H1 (cell line): ENCODE data around the gene NPTN.

Experiments
- BACH1 ChIP-seq: IDR thresholded peaks from 2 replicates; pipeline ENCODE4 v1.6.1; 2012; ENCODE audit warnings: low read length, improper control_type of control experiment
- CREB1 ChIP-seq: IDR thresholded peaks from 2 replicates; pipeline ENCODE4 v1.6.1; 2012; ENCODE audit warnings: inconsistent platforms
- EP300 ChIP-seq, 2 experiments: IDR thresholded peaks; 1 replicate in 1 of 2; 2 replicates in 1 of 2; pipeline ENCODE4 v1.6.1; 2011 to 2012; ENCODE audit warnings: low read depth in 2 of 2, low read length in 2 of 2, mild to moderate bottlenecking in 2 of 2, borderline replicate concordance in 1 of 2, inconsistent platforms in 1 of 2, moderate library complexity in 1 of 2
- FOSL1 ChIP-seq: IDR thresholded peaks from 2 replicates; pipeline ENCODE4 v1.6.1; 2011; ENCODE audit warnings: mild to moderate bottlenecking, low read depth, low read length, moderate library complexity; ENCODE audit not compliant: insufficient read depth
- GTF2F1 ChIP-seq: IDR thresholded peaks from 2 replicates; pipeline ENCODE4 v1.6.1; 2012; ENCODE audit warnings: low read depth, low read length, improper control_type of control experiment, borderline replicate concordance
- MAFK ChIP-seq: IDR thresholded peaks from 2 replicates; pipeline ENCODE4 v1.6.1; 2012; ENCODE audit warnings: low read depth, mild to moderate bottlenecking, improper control_type of control experiment, low read length
- POLR2A ChIP-seq, 2 experiments: IDR thresholded peaks; 1 replicate in 1 of 2; 2 replicates in 1 of 2; pipeline ENCODE4 v1.6.1; 2011; ENCODE audit warnings: low read depth in 2 of 2, low read length in 2 of 2, mild to moderate bottlenecking in 2 of 2; ENCODE audit errors: control extremely low read depth in 1 of 2
- POLR2AphosphoS5 ChIP-seq: IDR thresholded peaks from 2 replicates; pipeline ENCODE4 v1.6.1; 2011; ENCODE audit warnings: low read depth, low read length
- POU5F1 ChIP-seq: IDR thresholded peaks from 2 replicates; pipeline ENCODE4 v1.6.1; 2011; ENCODE audit warnings: low read depth, mild to moderate bottlenecking, low read length, moderate library complexity
- RAD21 ChIP-seq, 2 experiments: IDR thresholded peaks in 1 of 2; conservative IDR thresholded peaks in 1 of 2; 2 replicates each; pipeline ENCODE4 v1.6.1; 2011; ENCODE audit warnings: low read depth in 2 of 2, low read length in 2 of 2, improper control_type of control experiment in 1 of 2, inconsistent platforms in 1 of 2, mild to moderate bottlenecking in 1 of 2, moderate library complexity in 1 of 2
- SP2 ChIP-seq: IDR thresholded peaks from 2 replicates; pipeline ENCODE4 v1.6.1; 2012; ENCODE audit warnings: mild to moderate bottlenecking, low read length, inconsistent platforms
- YY1 ChIP-seq: IDR thresholded peaks from 2 replicates; pipeline ENCODE4 v1.6.1; 2011; ENCODE audit warnings: low read depth, mild to moderate bottlenecking, low read length
- TF ChIP-seq, protein P1 (sequence below), 3 experiments: IDR thresholded peaks; 1 replicate in 2 of 3; 2 replicates in 1 of 3; pipeline versions ENCODE4 v1.5.1 to v1.6.1; 2011; ENCODE audit warnings: low read length in 3 of 3, mild to moderate bottlenecking in 3 of 3, inconsistent platforms in 2 of 3, low read depth in 1 of 3, moderate library complexity in 1 of 3; ENCODE audit not compliant: insufficient read depth in 1 of 3; ENCODE audit errors: control extremely low read depth in 1 of 3
- TF ChIP-seq, protein P2 (sequence below): IDR thresholded peaks from 2 replicates; pipeline ENCODE4 v1.6.1; 2011; ENCODE audit warnings: low read length, improper control_type of control experiment

DNA sequence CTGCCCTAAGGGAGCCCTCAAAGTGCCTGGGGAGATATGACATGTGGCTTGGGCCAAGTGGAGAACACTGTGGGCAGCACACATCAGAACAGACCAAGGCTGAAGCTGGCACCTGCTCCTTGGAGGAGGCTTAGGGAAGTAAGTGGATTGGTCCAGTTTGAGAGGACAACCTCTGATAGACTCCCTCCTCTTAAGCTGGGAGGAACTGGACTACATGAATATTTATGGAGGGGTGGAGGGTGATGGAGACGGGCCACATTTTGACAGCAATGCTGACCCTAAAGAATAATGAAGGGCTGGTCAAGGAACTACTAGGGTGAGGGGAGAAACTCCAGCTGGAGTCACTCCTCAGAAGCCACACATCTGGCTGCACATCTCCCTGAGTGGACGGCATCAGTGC, 44.5 kb upstream of the NPTN start:
- TF ChIP-seq POLR2A (IDR thresholded peaks at IDR 0.05; ENCODE audit: control extremely low read depth in 1 of 2, low read depth in 2 of 2, low read length in 2 of 2) = no peak
- TF ChIP-seq, protein P1, sequence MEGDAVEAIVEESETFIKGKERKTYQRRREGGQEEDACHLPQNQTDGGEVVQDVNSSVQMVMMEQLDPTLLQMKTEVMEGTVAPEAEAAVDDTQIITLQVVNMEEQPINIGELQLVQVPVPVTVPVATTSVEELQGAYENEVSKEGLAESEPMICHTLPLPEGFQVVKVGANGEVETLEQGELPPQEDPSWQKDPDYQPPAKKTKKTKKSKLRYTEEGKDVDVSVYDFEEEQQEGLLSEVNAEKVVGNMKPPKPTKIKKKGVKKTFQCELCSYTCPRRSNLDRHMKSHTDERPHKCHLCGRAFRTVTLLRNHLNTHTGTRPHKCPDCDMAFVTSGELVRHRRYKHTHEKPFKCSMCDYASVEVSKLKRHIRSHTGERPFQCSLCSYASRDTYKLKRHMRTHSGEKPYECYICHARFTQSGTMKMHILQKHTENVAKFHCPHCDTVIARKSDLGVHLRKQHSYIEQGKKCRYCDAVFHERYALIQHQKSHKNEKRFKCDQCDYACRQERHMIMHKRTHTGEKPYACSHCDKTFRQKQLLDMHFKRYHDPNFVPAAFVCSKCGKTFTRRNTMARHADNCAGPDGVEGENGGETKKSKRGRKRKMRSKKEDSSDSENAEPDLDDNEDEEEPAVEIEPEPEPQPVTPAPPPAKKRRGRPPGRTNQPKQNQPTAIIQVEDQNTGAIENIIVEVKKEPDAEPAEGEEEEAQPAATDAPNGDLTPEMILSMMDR (IDR thresholded peaks at IDR 0.05; ENCODE audit: control extremely low read depth in 1 of 3, insufficient read depth in 1 of 3, low read depth in 1 of 3, low read length in 3 of 3) = no peak
- no peak for TF ChIP-seq RAD21 (IDR thresholded peaks at IDR 0.05 in 1 of 2, conservative IDR thresholded peaks at IDR 0.05 in 1 of 2; ENCODE audit: low read depth in 2 of 2, low read length in 2 of 2)
- TF ChIP-seq SP2 = no peak
- TF ChIP-seq YY1 = no peak
- TF ChIP-seq FOSL1 = no peak
- no peak for TF ChIP-seq POLR2AphosphoS5
- no peak for TF ChIP-seq EP300 (IDR thresholded peaks at IDR 0.05; ENCODE audit: borderline replicate concordance in 1 of 2, low read depth in 2 of 2, low read length in 2 of 2)
- TF ChIP-seq GTF2F1 = no peak
- TF ChIP-seq CREB1 = no peak
- no peak for TF ChIP-seq BACH1
- no peak for TF ChIP-seq POU5F1
- no peak for TF ChIP-seq MAFK
- TF ChIP-seq, protein P2, sequence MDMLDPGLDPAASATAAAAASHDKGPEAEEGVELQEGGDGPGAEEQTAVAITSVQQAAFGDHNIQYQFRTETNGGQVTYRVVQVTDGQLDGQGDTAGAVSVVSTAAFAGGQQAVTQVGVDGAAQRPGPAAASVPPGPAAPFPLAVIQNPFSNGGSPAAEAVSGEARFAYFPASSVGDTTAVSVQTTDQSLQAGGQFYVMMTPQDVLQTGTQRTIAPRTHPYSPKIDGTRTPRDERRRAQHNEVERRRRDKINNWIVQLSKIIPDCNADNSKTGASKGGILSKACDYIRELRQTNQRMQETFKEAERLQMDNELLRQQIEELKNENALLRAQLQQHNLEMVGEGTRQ = no peak
